Frontal cortex (tissue), 4 donors: Measurements from ENCODE around the gene FAM25G. TPM values are rescaled to one million over a fixed set of nuclear protein-coding genes. Genes with fewer than 3 reads are reported as not detected.

ENCODE experiments used
- DNase-seq, 2 donors: peaks; one replicate each; pipeline ENCODE4 v3.0.0; 2012; ENCODE audit warnings: low spot score in 2 of 2
- FAIRE-seq: peaks from 2 replicates; lab custom pipeline; 2012; peaks lifted over from hg19 to GRCh38; lab: Jason Lieb, UNC
- small RNA-seq: library from RNA; depleted of rRNA; stranded (forward); fragments of <200 nt; gene quantifications from one replicate; pipeline ENCODE3, GENCODE V24; 2014
- total RNA-seq: library from RNA; depleted of rRNA; stranded (reverse); fragments of >200 nt; gene quantifications from one replicate; pipeline ENCODE4 v1.2.3, GENCODE V29; 2014
- donor health status: control.
- donor health status: control.
- donor health status: control.

FAM25G gene
- total RNA-seq, 1 donor from 2014 or later, result not detected

DNA sequence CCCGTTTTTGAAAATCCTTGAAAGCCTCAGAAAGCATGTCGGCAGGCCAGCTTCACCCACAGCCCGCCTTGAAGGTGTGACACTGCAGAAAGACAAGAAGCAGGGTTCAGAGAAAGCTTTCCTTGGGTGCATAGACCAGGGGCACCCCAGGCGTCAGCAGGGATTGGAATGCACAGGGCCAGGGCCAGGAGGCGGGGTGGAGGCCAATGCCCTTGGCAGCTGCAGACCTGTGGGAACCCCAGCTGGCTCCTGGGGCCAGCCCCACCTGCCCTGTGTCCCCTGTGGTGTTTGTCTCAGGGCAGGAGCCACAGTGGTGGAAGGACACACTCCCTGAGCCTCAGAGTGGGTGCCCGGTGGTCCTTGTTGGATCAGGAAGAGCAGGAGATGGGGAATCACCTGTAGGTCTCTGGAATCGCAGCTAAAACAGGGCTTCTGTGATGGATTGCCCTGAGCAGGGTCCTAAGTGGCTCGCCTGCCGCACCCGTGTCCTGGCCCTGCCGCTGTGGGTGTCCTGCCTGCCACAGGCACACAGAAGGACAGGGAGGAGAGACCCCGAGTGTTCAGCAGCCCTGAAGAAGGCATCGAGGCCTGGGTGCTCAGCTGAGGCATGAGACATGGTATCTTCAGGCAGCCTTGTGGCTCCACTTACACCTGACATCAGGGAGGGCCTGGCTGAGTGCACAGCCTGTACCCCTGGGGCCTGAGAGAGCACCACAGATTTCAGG, 40.1 kb downstream of the FAM25G start:
- no peak for DNase-seq
- FAIRE-seq, result no peak

- DNase-seq (no peak), FAIRE-seq (no peak)
These were observed 41.1 kb downstream of the FAM25G start for GRCh38 chr10:47450442-47450841.

DNA sequence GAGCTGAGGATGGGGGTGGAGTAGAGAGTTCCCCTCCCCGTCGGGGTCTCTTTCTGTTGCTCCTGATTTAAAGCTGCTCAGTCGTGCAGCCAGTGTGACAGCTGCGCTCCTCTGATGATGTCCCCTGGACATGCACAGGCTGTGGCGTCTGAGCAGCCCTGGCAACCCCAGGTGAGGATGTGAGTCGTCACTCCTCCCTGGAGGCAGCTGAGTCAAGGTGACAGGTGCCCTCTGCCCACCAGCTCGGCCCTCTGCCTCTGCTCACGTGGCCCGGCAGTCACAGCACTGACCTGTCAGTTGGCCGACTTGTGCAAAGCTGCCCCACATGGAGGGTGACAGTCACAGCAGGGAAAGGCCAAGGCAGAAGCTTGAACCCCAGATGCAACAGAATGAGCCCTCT, 41.5 kb downstream of the FAM25G start:
- FAIRE-seq, result no peak
- DNase-seq, result no peak

GRCh38 chr10:47449102-47449978, 42.2 kb downstream of the FAM25G start:
- no peak for DNase-seq

GRCh38 chr10:47447705-47448104, 43.8 kb downstream of the FAM25G start:
- FAIRE-seq (no peak), DNase-seq (no peak)

More at GRCh38 chr10:47449102-47449978, 42.2 kb downstream of the FAM25G start:
- FAIRE-seq, result no peak

GRCh38 chr10:47447209-47447608, 44.3 kb downstream of the FAM25G start:
- no peak for DNase-seq
- FAIRE-seq, result no peak

- DNase-seq, result no peak
- no peak for FAIRE-seq
These were observed 45.8 kb downstream of the FAM25G start for GRCh38 chr10:47445720-47446119.

DNA sequence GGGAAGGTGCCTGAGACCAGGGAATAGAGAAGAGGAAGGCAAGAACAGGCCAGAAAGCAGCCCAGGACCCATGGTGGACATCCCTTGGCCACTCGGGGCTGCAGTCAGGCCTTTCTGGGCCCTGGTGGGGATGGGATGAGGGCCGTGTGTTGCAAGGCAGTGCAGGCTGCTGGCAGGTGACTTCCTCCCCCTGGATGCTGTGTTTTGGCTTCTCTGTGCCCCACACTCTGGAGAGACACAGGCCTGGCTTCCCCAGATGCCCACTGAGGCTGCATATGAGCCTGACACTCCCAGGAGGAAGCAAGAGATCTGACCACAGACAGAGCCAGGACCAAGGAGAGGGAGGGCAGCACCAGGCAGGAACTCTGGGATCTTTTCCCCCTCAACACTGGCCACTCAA, 47.5 kb downstream of the FAM25G start:
- no peak for DNase-seq
- FAIRE-seq, result no peak

DNA sequence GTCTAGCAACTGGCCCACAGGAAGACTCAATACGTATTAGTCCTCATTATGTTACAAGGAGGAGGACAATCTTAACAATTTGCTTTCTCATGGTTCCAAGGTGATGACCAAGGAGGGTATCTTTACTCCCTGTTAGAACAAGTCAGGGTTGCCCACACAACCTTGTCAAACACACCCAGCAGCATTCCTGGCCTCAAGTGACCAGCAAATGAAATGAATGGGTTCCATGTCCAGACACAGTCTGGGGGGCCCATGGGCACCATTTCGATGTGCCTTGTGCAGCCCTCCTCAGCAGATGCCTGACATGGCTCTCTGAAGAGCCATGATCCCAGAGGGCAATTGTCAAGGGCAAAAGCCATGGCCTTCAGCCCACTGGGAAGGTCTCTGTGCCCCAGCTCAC, 48.4 kb downstream of the FAM25G start:
- no peak for DNase-seq
- no peak for FAIRE-seq

- FAIRE-seq, result no peak
- no peak for DNase-seq
These were observed 49.1 kb downstream of the FAM25G start for GRCh38 chr10:47442351-47442750.

GRCh38 chr10:47441938-47442337, 49.6 kb downstream of the FAM25G start:
- FAIRE-seq, result no peak
- DNase-seq, result no peak

DNA sequence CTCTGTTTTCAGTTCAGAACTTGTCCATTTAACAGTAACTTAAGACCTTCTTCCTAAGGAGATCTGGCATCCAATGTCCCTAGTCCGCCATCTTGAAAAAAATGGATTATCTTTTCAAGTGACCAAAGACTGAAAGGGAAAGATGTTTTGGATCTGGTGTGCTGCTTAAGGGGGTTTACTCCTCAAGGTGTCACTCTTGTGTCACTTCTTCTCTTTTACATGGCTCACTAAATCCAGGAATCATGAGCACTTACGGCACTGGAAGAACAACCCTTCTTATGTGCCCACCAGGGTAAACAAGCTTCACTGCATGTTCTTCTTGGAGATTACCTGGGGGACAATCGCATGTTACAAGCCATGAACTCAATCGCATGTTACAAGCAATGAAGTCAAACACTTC, 51.3 kb downstream of the FAM25G start:
- FAIRE-seq (no peak), DNase-seq (no peak)

- DNase-seq (no peak), FAIRE-seq (no peak)
These were observed 52.5 kb downstream of the FAM25G start for GRCh38 chr10:47438857-47439474.

Small RNAs within 50 kb of the gene (small RNA-seq; reads per million reads assigned to genes)
- gene AL591684.3, result not detected
- gene RNA5SP312, result not detected

Other genes starting within 250 kb of the FAM25G start
- 6.5 TPM for gene GDF10, start 191.5 kb downstream of the FAM25G start, total RNA-seq
- not detected for gene GDF2, start 169.2 kb downstream of the FAM25G start, total RNA-seq
- gene RBP3, start 143.3 kb downstream of the FAM25G start, total RNA-seq, result not detected
- 0.41 TPM for gene ZNF488, start 107.4 kb downstream of the FAM25G start, total RNA-seq
- not detected for gene ANXA8, start 7.6 kb downstream of the FAM25G start, total RNA-seq
- gene AGAP9, start 31.9 kb upstream of the FAM25G start, total RNA-seq, result 1.2 TPM